Left ventricle myocardium inferior (tissue), 1 donor: Measurements from ENCODE around the gene XRN2. TPM values are rescaled to one million over a fixed set of nuclear protein-coding genes. Genes with fewer than 3 reads are reported as not detected.

Experiments
- DNase-seq: peaks from one replicate; pipeline ENCODE4 v3.0.0-alpha.2; 2020
- H3K27ac ChIP-seq: fragments of 200-600 bp; replicated peaks from 2 replicates; pipeline ENCODE4 v1.8.0; 2021
- H3K27me3 ChIP-seq: fragments of 200-600 bp; 2 replicates; pipeline ENCODE4 v1.8.0; 2021; ENCODE audit warnings: low read depth
- H3K36me3 ChIP-seq: fragments of 200-600 bp; 2 replicates; pipeline ENCODE4 v1.8.0; 2021
- H3K4me1 ChIP-seq: fragments of 200-600 bp; 2 replicates; pipeline ENCODE4 v1.8.0; 2021
- H3K4me3 ChIP-seq: fragments of 200-600 bp; 2 replicates; pipeline ENCODE4 v1.8.0; 2021; ENCODE audit warnings: mild to moderate bottlenecking, moderate library complexity
- H3K9me3 ChIP-seq: fragments of 200-600 bp; replicated peaks from 2 replicates; pipeline ENCODE4 v1.8.0; 2021
- CTCF ChIP-seq: fragments of 200-600 bp; IDR thresholded peaks from 2 replicates; pipeline ENCODE4 v1.8.0; 2021; ENCODE audit warnings: antibody characterized with exemption, mild to moderate bottlenecking, borderline replicate concordance
- intact Hi-C: fragments of 100-400 bp; cut with micrococcal nuclease; formaldehyde crosslinking; loops from one replicate; pipeline ENCODE4 v1.11.0; 2022
- total RNA-seq: library from RNA; stranded (reverse); fragmentation: NEBNext Ultra II Directional; extraction: Animal tissue kit (Norgen Biotek cat#: 25700); gene quantifications from one replicate; pipeline ENCODE4 v1.2.1, GENCODE V29; 2021
- donor health status: DM: no; HTN: yes; CAD: no; lungs with severe emphysema.

The XRN2 gene
- total RNA-seq, 1 donor from 2014 or later, result 33.7 TPM

DNA sequence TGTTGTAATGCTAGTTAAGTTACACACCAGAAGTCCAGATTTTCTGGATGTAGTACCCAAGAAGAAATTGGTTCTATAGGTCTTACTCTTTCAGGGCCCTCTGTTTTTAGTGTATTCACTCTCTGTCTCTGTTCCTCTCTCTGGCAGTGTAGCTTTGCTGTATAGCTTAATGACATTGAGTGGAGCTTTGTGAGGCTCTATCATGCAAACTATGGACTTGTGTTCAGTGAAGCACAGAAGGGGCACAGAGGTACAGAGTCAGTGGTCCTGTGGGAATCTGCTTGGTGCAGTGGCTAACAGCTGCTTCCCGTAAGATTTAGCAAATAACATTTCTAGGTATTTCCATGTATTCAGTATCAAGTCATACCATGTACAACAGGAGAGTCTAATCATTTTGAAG, 68.1 kb downstream of the XRN2 start:
- no peak for DNase-seq
- H3K27me3 ChIP-seq, result no peaks in the 10 kb centered on the region
- intact Hi-C loops, result no loop called here
- peaks cover 60% of the 10 kb centered on the region for H3K36me3 ChIP-seq
- H3K4me1 ChIP-seq, result no peaks in the 10 kb centered on the region
- no peak for TF ChIP-seq CTCF
- H3K27ac ChIP-seq, result no peak overlapping the region
- no peaks in the 10 kb centered on the region for H3K9me3 ChIP-seq
- H3K4me3 ChIP-seq, result no peak overlapping the region

GRCh38 chr20:21372016-21372415, 68.9 kb downstream of the XRN2 start:
- Histone ChIP-seq H3K4me1 (no peaks in the 10 kb centered on the region), H3K27me3 (no peaks in the 10 kb centered on the region), H3K27ac (no peak overlapping the region), H3K9me3 (no peaks in the 10 kb centered on the region), H3K36me3 (peaks cover 52% of the 10 kb centered on the region), H3K4me3 (no peak overlapping the region)
- intact Hi-C loops, result no loop called here
- no peak for DNase-seq
- no peak for TF ChIP-seq CTCF

GRCh38 chr20:21373436-21373835, 70.3 kb downstream of the XRN2 start:
- Histone ChIP-seq H3K4me1 (peaks cover 5% of the 10 kb centered on the region), H3K27ac (no peak overlapping the region), H3K27me3 (no peaks in the 10 kb centered on the region), H3K9me3 (no peaks in the 10 kb centered on the region), H3K36me3 (peaks cover 46% of the 10 kb centered on the region), H3K4me3 (no peak overlapping the region)
- intact Hi-C loops, result no loop called here
- no peak for DNase-seq
- no peak for TF ChIP-seq CTCF

DNA sequence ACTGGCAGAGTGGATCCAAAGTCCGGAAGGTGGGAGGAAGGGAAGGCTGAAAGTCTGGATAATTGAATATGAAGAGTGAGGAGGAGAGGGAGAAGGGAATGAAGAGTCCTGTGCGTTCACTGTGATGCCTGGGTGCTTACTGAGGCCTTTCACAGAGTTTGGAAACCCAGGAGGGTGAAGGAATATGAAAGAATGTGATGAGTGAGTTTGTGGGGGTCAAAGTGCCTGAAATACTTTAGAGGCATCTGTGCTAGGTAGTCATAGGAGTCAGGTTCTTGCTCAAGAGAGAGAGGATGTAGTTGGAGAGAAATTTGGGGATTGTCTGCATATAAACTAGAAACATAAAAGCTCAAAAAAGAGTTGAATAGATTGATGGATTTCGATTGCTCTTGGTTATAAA, 73.5 kb downstream of the XRN2 start:
- no peak for TF ChIP-seq CTCF
- H3K9me3 ChIP-seq, result no peaks in the 10 kb centered on the region
- intact Hi-C loops, result no loop called here
- H3K4me1 ChIP-seq, result peaks cover 11% of the 10 kb centered on the region
- peaks cover 30% of the 10 kb centered on the region for H3K36me3 ChIP-seq
- H3K4me3 ChIP-seq, result no peak overlapping the region
- DNase-seq, result no peak
- H3K27ac ChIP-seq, result no peak overlapping the region
- no peaks in the 10 kb centered on the region for H3K27me3 ChIP-seq

- Histone ChIP-seq H3K36me3 (peaks cover 39% of the 10 kb centered on the region), H3K4me1 (peaks cover 11% of the 10 kb centered on the region), H3K9me3 (no peaks in the 10 kb centered on the region), H3K4me3 (no peak overlapping the region), H3K27ac (no peak overlapping the region), H3K27me3 (no peaks in the 10 kb centered on the region)
- TF ChIP-seq CTCF, result no peak
- intact Hi-C loops, result no loop called here
- no peak for DNase-seq
Measured at GRCh38 chr20:21377701-21378100, 74.6 kb downstream of the XRN2 start.

DNA sequence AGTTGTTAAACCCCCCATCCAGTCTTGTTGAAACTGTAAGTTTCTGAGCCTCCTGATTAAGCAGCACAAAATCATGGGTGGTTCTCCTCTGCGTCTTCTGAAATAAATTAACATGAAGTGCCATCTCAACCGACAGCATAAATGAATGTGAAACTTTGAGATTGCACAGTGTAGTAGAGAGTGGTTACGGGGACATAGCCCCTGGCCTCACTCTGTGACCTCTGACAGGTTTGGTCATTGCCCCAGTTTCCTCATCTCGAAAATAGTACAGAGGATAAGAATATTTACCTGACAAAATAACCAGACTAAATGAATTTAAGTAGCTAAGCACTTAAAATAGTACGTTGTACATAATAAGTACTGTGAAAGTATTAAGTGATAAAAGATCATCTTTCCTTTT, 75.1 kb downstream of the XRN2 start:
- no peak overlapping the region for H3K4me3 ChIP-seq
- H3K9me3 ChIP-seq, result no peaks in the 10 kb centered on the region
- H3K27ac ChIP-seq, result no peak overlapping the region
- no peak for DNase-seq
- peaks cover 44% of the 10 kb centered on the region for H3K36me3 ChIP-seq
- TF ChIP-seq CTCF, result no peak
- H3K4me1 ChIP-seq, result peaks cover 11% of the 10 kb centered on the region
- intact Hi-C loops, result no loop called here
- no peaks in the 10 kb centered on the region for H3K27me3 ChIP-seq
